HG03060 (cell line): ENCODE results near the gene LARP4B.

Source experiments
- ATAC-seq: cut with Tn5 transposase; IDR thresholded peaks from one replicate; pipeline ENCODE4 v1.9.1; 2021; ENCODE audit warnings: low read depth, moderate number of reproducible peaks; ENCODE audit not compliant: unreplicated experiment

LARP4B gene

GRCh38 chr10:812787-813186 lies 118.7 kb downstream of the LARP4B start:
- ATAC-seq: no peak

- ATAC-seq: no peak
These were observed 119.9 kb downstream of the LARP4B start for GRCh38 chr10:811379-812175.

GRCh38 chr10:810351-810846 lies 121.1 kb downstream of the LARP4B start:
- ATAC-seq: no peak

GRCh38 chr10:809671-810350 lies 121.7 kb downstream of the LARP4B start:
- no peak for ATAC-seq

- no peak for ATAC-seq
These were observed 123.5 kb downstream of the LARP4B start for GRCh38 chr10:807958-808353.

GRCh38 chr10:807163-807957 lies 124.1 kb downstream of the LARP4B start:
- no peak for ATAC-seq

- no peak for ATAC-seq
These were observed 124.9 kb downstream of the LARP4B start for GRCh38 chr10:806451-807162.

GRCh38 chr10:805620-806305 lies 125.7 kb downstream of the LARP4B start:
- no peak for ATAC-seq

GRCh38 chr10:804787-805619 lies 126.5 kb downstream of the LARP4B start:
- ATAC-seq: no peak

GRCh38 chr10:804191-804781 lies 127.2 kb downstream of the LARP4B start:
- no peak for ATAC-seq

- ATAC-seq: no peak
These were observed 128.3 kb downstream of the LARP4B start for GRCh38 chr10:803041-803741.

GRCh38 chr10:802506-802905 lies 129.0 kb downstream of the LARP4B start:
- ATAC-seq: no peak

- no peak for ATAC-seq
These were observed 134.3 kb downstream of the LARP4B start for GRCh38 chr10:797179-797578.

GRCh38 chr10:796233-796632 lies 135.3 kb downstream of the LARP4B start:
- no peak for ATAC-seq

- ATAC-seq: no peak
These were observed 137.0 kb downstream of the LARP4B start for GRCh38 chr10:794382-794956.

GRCh38 chr10:792792-793100 lies 138.8 kb downstream of the LARP4B start:
- ATAC-seq: no peak

- no peak for ATAC-seq
These were observed 139.3 kb downstream of the LARP4B start for GRCh38 chr10:792083-792791.
